GM13977 (cell line): ENCODE measurements around the gene CCDC187.
"Not testable (repeated sequence)": the region's sequence is repeated elsewhere in the genome, so short reads cannot be mapped to it uniquely, and the experiment has no call there.

Experiments
- DNase-seq: peaks from one replicate; pipeline ENCODE4 v3.0.0; 2012; ENCODE audit warnings: low spot score
- CTCF ChIP-seq: IDR thresholded peaks from 2 replicates; pipeline ENCODE4 v1.5.1; 2012; ENCODE audit warnings: mild to moderate bottlenecking, control low read depth; ENCODE audit not compliant: insufficient read depth; ENCODE audit errors: extremely low read depth, missing control alignments
- in situ Hi-C: fragments of 300-500 bp; cut with MboI; formaldehyde crosslinking; loops from one replicate; pipeline ENCODE4 v1.12.0; 2022; ENCODE audit warnings: low sequenced_read_pairs, low pct_unique_long_range_greater_than_20kb, mixed read lengths, inconsistent platforms; ENCODE audit not compliant: unreplicated experiment

CCDC187 gene

GRCh38 chr9:136322756-136323330 is 18.9 kb upstream of the CCDC187 start:
- in situ Hi-C loops, result no loop called here
- no peak for TF ChIP-seq CTCF
- DNase-seq, result no peak

- in situ Hi-C loops, result no loop called here
- no peak for DNase-seq
Measured at GRCh38 chr9:136321561-136321960, 17.7 kb upstream of the CCDC187 start.

GRCh38 chr9:136320972-136321371 is 17.1 kb upstream of the CCDC187 start:
- DNase-seq, in situ Hi-C loops: not testable (repeated sequence)

More at GRCh38 chr9:136321561-136321960, 17.7 kb upstream of the CCDC187 start:
- no peak for TF ChIP-seq CTCF

GRCh38 chr9:136319955-136320354 is 16.1 kb upstream of the CCDC187 start:
- DNase-seq, in situ Hi-C loops: not testable (repeated sequence)

- DNase-seq, in situ Hi-C loops: not testable (repeated sequence)
Measured at GRCh38 chr9:136319244-136319643, 15.3 kb upstream of the CCDC187 start.

GRCh38 chr9:136318776-136319241 is 14.9 kb upstream of the CCDC187 start:
- DNase-seq, result no peak
- in situ Hi-C loops, result no loop called here
- no peak for TF ChIP-seq CTCF

GRCh38 chr9:136318111-136318775 is 14.3 kb upstream of the CCDC187 start:
- in situ Hi-C loops, result no loop called here
- TF ChIP-seq CTCF, result no peak
- DNase-seq, result no peak

GRCh38 chr9:136317695-136318094 is 13.8 kb upstream of the CCDC187 start:
- no peak for TF ChIP-seq CTCF
- DNase-seq, result no peak
- in situ Hi-C loops, result no loop called here
